ENCODE measurements around the gene TPD52L2.
"Not testable (repeated sequence)": the region's sequence is repeated elsewhere in the genome, so short reads cannot be mapped to it uniquely, and the experiment has no call there.

The TPD52L2 gene

GRCh38 chr20:63898882-63899558 is 34.0 kb downstream of the TPD52L2 start:
- DNase-seq = no peak

- DNase-seq = no peak
These were observed 35.3 kb downstream of the TPD52L2 start for GRCh38 chr20:63900413-63900812.

- no peak for DNase-seq
These were observed 38.9 kb downstream of the TPD52L2 start for GRCh38 chr20:63903796-63904561.

GRCh38 chr20:63908008-63908682 is 43.1 kb downstream of the TPD52L2 start:
- no peak for DNase-seq

- DNase-seq = no peak
These were observed 46.1 kb downstream of the TPD52L2 start for GRCh38 chr20:63911176-63911575.

GRCh38 chr20:63913768-63914167 is 48.7 kb downstream of the TPD52L2 start:
- DNase-seq = no peak

GRCh38 chr20:63915471-63915870 is 50.4 kb downstream of the TPD52L2 start:
- no peak for DNase-seq

GRCh38 chr20:63916371-63916939 is 51.4 kb downstream of the TPD52L2 start:
- DNase-seq = not testable (repeated sequence)

- no peak for DNase-seq
These were observed 52.7 kb downstream of the TPD52L2 start for GRCh38 chr20:63917811-63918210.

GRCh38 chr20:63919130-63919529 is 54.1 kb downstream of the TPD52L2 start:
- no peak for DNase-seq

GRCh38 chr20:63920226-63920625 is 55.2 kb downstream of the TPD52L2 start:
- DNase-seq = no peak

- no peak for DNase-seq
These were observed 58.6 kb downstream of the TPD52L2 start for GRCh38 chr20:63923651-63924050.

- no peak for DNase-seq
These were observed 59.2 kb downstream of the TPD52L2 start for GRCh38 chr20:63924241-63924640.

- DNase-seq = no peak
These were observed 61.2 kb downstream of the TPD52L2 start for GRCh38 chr20:63926298-63926697.

GRCh38 chr20:63929071-63929470 is 64.0 kb downstream of the TPD52L2 start:
- no peak for DNase-seq

GRCh38 chr20:63929473-63929883 is 64.4 kb downstream of the TPD52L2 start:
- not testable (repeated sequence) for DNase-seq

- DNase-seq = no peak
These were observed 66.0 kb downstream of the TPD52L2 start for GRCh38 chr20:63930971-63931553.

- no peak for DNase-seq
These were observed 66.7 kb downstream of the TPD52L2 start for GRCh38 chr20:63931735-63932134.

- no peak for DNase-seq
These were observed 67.6 kb downstream of the TPD52L2 start for GRCh38 chr20:63932606-63933160.

- DNase-seq = no peak
These were observed 68.6 kb downstream of the TPD52L2 start for GRCh38 chr20:63933646-63934045.

- no peak for DNase-seq
These were observed 69.4 kb downstream of the TPD52L2 start for GRCh38 chr20:63934271-63935068.

GRCh38 chr20:63935447-63935846 is 70.4 kb downstream of the TPD52L2 start:
- DNase-seq = no peak
